IPS-NIHi7 (cell line): ENCODE results near the gene UBQLN2.
"Not testable (repeated sequence)": the region's sequence is repeated elsewhere in the genome, so short reads cannot be mapped to it uniquely, and the experiment has no call there.

Experiments used
- DNase-seq: peaks from one replicate; pipeline ENCODE4 v3.0.0; 2012; ENCODE audit warnings: mixed read lengths; ENCODE audit errors: extremely low spot score

Gene UBQLN2

GRCh38 chrX:56563231-56564161 lies at the start of gene UBQLN2:
TSS of gene UBQLN2 (plus strand) at chrX:56563627. CDS start at chrX:56563874, 247 bp downstream.
- peak; percentile 57 for DNase-seq

- DNase-seq: no peak
These were observed 43.8 kb upstream of the UBQLN2 start for GRCh38 chrX:56519642-56520041.

GRCh38 chrX:56529482-56530007 lies 33.9 kb upstream of the UBQLN2 start:
- not testable (repeated sequence) for DNase-seq

- DNase-seq: no peak
These were observed 33.4 kb upstream of the UBQLN2 start for GRCh38 chrX:56530011-56530410.

- no peak for DNase-seq
These were observed 12.8 kb upstream of the UBQLN2 start for GRCh38 chrX:56550667-56551066.

- no peak for DNase-seq
These were observed 8.6 kb upstream of the UBQLN2 start for GRCh38 chrX:56554870-56555269.

GRCh38 chrX:56557376-56557929 lies 6.0 kb upstream of the UBQLN2 start:
- no peak for DNase-seq

GRCh38 chrX:56564164-56564885 lies 898 bp downstream of the UBQLN2 start:
- DNase-seq: peak; percentile 6

- peak; percentile 6 for DNase-seq
These were observed 1.8 kb downstream of the UBQLN2 start for GRCh38 chrX:56564921-56565840.

- no peak for DNase-seq
These were observed 6.1 kb downstream of the UBQLN2 start for GRCh38 chrX:56569378-56570057.

GRCh38 chrX:56572975-56573374 lies 9.5 kb downstream of the UBQLN2 start:
- DNase-seq: no peak

- DNase-seq: no peak
These were observed 11.4 kb downstream of the UBQLN2 start for GRCh38 chrX:56574861-56575260.

GRCh38 chrX:56576721-56577120 lies 13.3 kb downstream of the UBQLN2 start:
- DNase-seq: no peak

GRCh38 chrX:56588397-56589188 lies 25.2 kb downstream of the UBQLN2 start:
- no peak for DNase-seq

- not testable (repeated sequence) for DNase-seq
These were observed 28.4 kb downstream of the UBQLN2 start for GRCh38 chrX:56591830-56592229.

- no peak for DNase-seq
These were observed 36.7 kb downstream of the UBQLN2 start for GRCh38 chrX:56600141-56600540.

- no peak for DNase-seq
These were observed 37.6 kb downstream of the UBQLN2 start for GRCh38 chrX:56600987-56601386.

- no peak for DNase-seq
These were observed 51.9 kb downstream of the UBQLN2 start for GRCh38 chrX:56615282-56615681.
